HG03354 (cell line): ENCODE data around the gene SLC51A.
"Not testable (repeated sequence)": the region's sequence is repeated elsewhere in the genome, so short reads cannot be mapped to it uniquely, and the experiment has no call there.

Experiments
- ATAC-seq: cut with Tn5 transposase; IDR thresholded peaks from one replicate; pipeline ENCODE4 v1.9.1; 2021; ENCODE audit warnings: mild to moderate bottlenecking; ENCODE audit not compliant: unreplicated experiment, poor library complexity, severe bottlenecking

Gene SLC51A

GRCh38 chr3:196232882-196233251 lies 16.5 kb downstream of the SLC51A start:
- no peak for ATAC-seq

GRCh38 chr3:196235452-196236122 lies 19.3 kb downstream of the SLC51A start:
- no peak for ATAC-seq

GRCh38 chr3:196236223-196236622 lies 19.9 kb downstream of the SLC51A start:
- ATAC-seq: no peak

- ATAC-seq: no peak
These were observed 20.9 kb downstream of the SLC51A start for GRCh38 chr3:196237203-196237602.

GRCh38 chr3:196238612-196239560 lies 22.6 kb downstream of the SLC51A start:
- ATAC-seq: no peak

GRCh38 chr3:196240424-196240823 lies 24.1 kb downstream of the SLC51A start:
- no peak for ATAC-seq

- ATAC-seq: no peak
These were observed 25.4 kb downstream of the SLC51A start for GRCh38 chr3:196241704-196242103.

- ATAC-seq: not testable (repeated sequence)
These were observed 27.8 kb downstream of the SLC51A start for GRCh38 chr3:196244166-196244565.

GRCh38 chr3:196246612-196247308 lies 30.4 kb downstream of the SLC51A start:
- ATAC-seq: no peak

GRCh38 chr3:196251918-196252317 lies 35.6 kb downstream of the SLC51A start:
- no peak for ATAC-seq

- ATAC-seq: no peak
These were observed 38.3 kb downstream of the SLC51A start for GRCh38 chr3:196254376-196255283.

GRCh38 chr3:196255776-196256175 lies 39.4 kb downstream of the SLC51A start:
- no peak for ATAC-seq

- no peak for ATAC-seq
These were observed 44.5 kb downstream of the SLC51A start for GRCh38 chr3:196260784-196261183.

- no peak for ATAC-seq
These were observed 47.5 kb downstream of the SLC51A start for GRCh38 chr3:196263819-196264218.

GRCh38 chr3:196268284-196269163 lies 52.2 kb downstream of the SLC51A start:
- ATAC-seq: no peak

GRCh38 chr3:196270499-196270898 lies 54.2 kb downstream of the SLC51A start:
- ATAC-seq: no peak

- no peak for ATAC-seq
These were observed 56.5 kb downstream of the SLC51A start for GRCh38 chr3:196272826-196273225.

- ATAC-seq: no peak
These were observed 57.3 kb downstream of the SLC51A start for GRCh38 chr3:196273655-196274054.

GRCh38 chr3:196274585-196274984 lies 58.3 kb downstream of the SLC51A start:
- ATAC-seq: peak; percentile 90
